ENCODE measurements around the gene HYAL1. TPM values are rescaled to one million over a fixed set of nuclear protein-coding genes. Genes with fewer than 3 reads are reported as not detected.

HYAL1 gene
- polyA plus RNA-seq, 2 of the 4 experiments (the other 2 are of a cell fraction), result 0.62 to 1.1 TPM

GRCh38 chr3:50341537-50341936 lies 38.2 kb upstream of the HYAL1 start:
- no peaks in the 10 kb centered on the region for H3K9me3 ChIP-seq
- CTCF ChIA-PET, result interaction anchor here (1.1 kb wide), 1 partner anchor 20 kb away, joined by 3 read pairs; no protein-coding TSS in a partner anchor
- peaks cover 8% of the 10 kb centered on the region for H3K4me1 ChIP-seq
- 97% methylated on average over 9 of the region's 9 CpGs for WGBS (ENCODE audit: missing lambda C conversion rate)
- TF ChIP-seq HOXB5 (CRISPR knock-in tag; IDR thresholded peaks at IDR 0.05) (no peak), EHMT2 (IDR thresholded peaks at IDR 0.05; ENCODE audit: low read depth) (no peak), E2F6 (IDR thresholded peaks at IDR 0.05; ENCODE audit: borderline replicate concordance, low read depth) (no peak), GATA3 (IDR thresholded peaks at IDR 0.05; ENCODE audit: borderline replicate concordance) (no peak), POLR2A (IDR thresholded peaks at IDR 0.05; ENCODE audit: low read length) (no peak), CTCF (IDR thresholded peaks at IDR 0.05) (no peak), TP53 (CRISPR knock-in tag; IDR thresholded peaks at IDR 0.05) (no peak), HOXB13 (CRISPR knock-in tag; IDR thresholded peaks at IDR 0.05; ENCODE audit: low read depth) (no peak), PBX3 (IDR thresholded peaks at IDR 0.05) (no peak), HDAC2 (IDR thresholded peaks at IDR 0.05) (no peak), ELK1 (IDR thresholded peaks at IDR 0.05; ENCODE audit: low read depth, low read length) (no peak), FOSL2 (IDR thresholded peaks at IDR 0.05) (no peak), FOSL2 (CRISPR knock-in tag; IDR thresholded peaks at IDR 0.05) (no peak), BCL3 (IDR thresholded peaks at IDR 0.05) (no peak), CHD4 (IDR thresholded peaks at IDR 0.05; ENCODE audit: borderline replicate concordance) (no peak), CBX2 (IDR thresholded peaks at IDR 0.05; ENCODE audit: borderline replicate concordance, low read depth) (no peak), REST (IDR thresholded peaks at IDR 0.05) (no peak), FOXS1 (CRISPR knock-in tag; IDR thresholded peaks at IDR 0.05) (no peak), ATOH8 (CRISPR knock-in tag; IDR thresholded peaks at IDR 0.05; ENCODE audit: low read depth) (no peak), HOXA7 (CRISPR knock-in tag; IDR thresholded peaks at IDR 0.05) (no peak), ZSCAN20 (CRISPR knock-in tag; IDR thresholded peaks at IDR 0.05) (no peak)
- no peak for FAIRE-seq
- POLR2A ChIA-PET, result no interaction called here
- H3K4me3 ChIP-seq, result no peak overlapping the region
- no peak overlapping the region for H3K27ac ChIP-seq
- DNase-seq (ENCODE audit: low read depth in 1 of 2, low spot score in 1 of 2), result no peak
- H3K4me2 ChIP-seq, result no peak overlapping the region
- ATAC-seq, result no peak
